Kidney glomerular epithelial cell (primary cell): ENCODE measurements around the gene NOC4L.
"Not testable (repeated sequence)": the region's sequence is repeated elsewhere in the genome, so short reads cannot be mapped to it uniquely, and the experiment has no call there.

Experiments
- DNase-seq: peaks from one replicate; lab custom pipeline; 2025; lab: John Stamatoyannopoulos, UW

Gene NOC4L

GRCh38 chr12:132182206-132182710 is 38.0 kb downstream of the NOC4L start:
- no peak for DNase-seq

- no peak for DNase-seq
Measured at GRCh38 chr12:132182711-132183365, 38.6 kb downstream of the NOC4L start.

GRCh38 chr12:132185705-132186104 is 41.4 kb downstream of the NOC4L start:
- no peak for DNase-seq

GRCh38 chr12:132186208-132186856 is 42.1 kb downstream of the NOC4L start:
- DNase-seq: no peak

- no peak for DNase-seq
Measured at GRCh38 chr12:132186857-132187620, 42.8 kb downstream of the NOC4L start.

- no peak for DNase-seq
Measured at GRCh38 chr12:132187646-132188450, 43.6 kb downstream of the NOC4L start.

GRCh38 chr12:132188451-132188901 is 44.2 kb downstream of the NOC4L start:
- no peak for DNase-seq

GRCh38 chr12:132188916-132189325 is 44.7 kb downstream of the NOC4L start:
- DNase-seq: no peak

GRCh38 chr12:132189378-132190011 is 45.2 kb downstream of the NOC4L start:
- peak; percentile 69 for DNase-seq

- no peak for DNase-seq
Measured at GRCh38 chr12:132190012-132190755, 45.9 kb downstream of the NOC4L start.

- DNase-seq: no peak
Measured at GRCh38 chr12:132190834-132191500, 46.7 kb downstream of the NOC4L start.

- no peak for DNase-seq
Measured at GRCh38 chr12:132191715-132192553, 47.7 kb downstream of the NOC4L start.

GRCh38 chr12:132194056-132194455 is 49.8 kb downstream of the NOC4L start:
- no peak for DNase-seq

- no peak for DNase-seq
Measured at GRCh38 chr12:132194556-132194955, 50.3 kb downstream of the NOC4L start.

GRCh38 chr12:132195242-132195641 is 51.0 kb downstream of the NOC4L start:
- not testable (repeated sequence) for DNase-seq

- DNase-seq: no peak
Measured at GRCh38 chr12:132196038-132196872, 52.0 kb downstream of the NOC4L start.

GRCh38 chr12:132196873-132197390 is 52.7 kb downstream of the NOC4L start:
- DNase-seq: no peak
